HUES6 (cell line): ENCODE measurements around the gene ZNF316.

Source experiments
- H3K27ac ChIP-seq: 2 replicates; pipeline ENCODE4 v1.7.0; 2013; ENCODE audit warnings: low read depth, mild to moderate bottlenecking, low read length, inconsistent platforms
- H3K27me3 ChIP-seq: 2 replicates; pipeline ENCODE4 v1.6.1; 2013; ENCODE audit warnings: low read length; ENCODE audit not compliant: control insufficient read depth, insufficient read depth
- H3K36me3 ChIP-seq: 2 replicates; pipeline ENCODE4 v1.6.1; 2013; ENCODE audit warnings: low read length; ENCODE audit not compliant: control insufficient read depth, insufficient read depth
- H3K4me1 ChIP-seq: 2 replicates; pipeline ENCODE4 v1.6.1; 2013; ENCODE audit warnings: low read length; ENCODE audit not compliant: control insufficient read depth, insufficient read depth
- H3K4me3 ChIP-seq: 2 replicates; pipeline ENCODE4 v1.5.1; 2013; ENCODE audit warnings: low read depth, low read length
- H3K9ac ChIP-seq: one replicate; pipeline ENCODE4 v1.6.1; 2013; ENCODE audit warnings: mild to moderate bottlenecking, low read length
- H3K9me3 ChIP-seq: 2 replicates; pipeline ENCODE4 v1.6.1; 2013; ENCODE audit warnings: low read depth, low read length; ENCODE audit not compliant: control insufficient read depth, insufficient read depth

Gene ZNF316

GRCh38 chr7:6636741-6637543 is at the start of gene ZNF316:
ZNF316 (plus strand) TSS chr7:6637318; CDS start chr7:6642410, 5,092 bp downstream.
- Histone ChIP-seq H3K36me3 (peaks cover 6% of the 10 kb centered on the region; the same call in 1 of the 2 replicates), H3K27me3 (no peaks in the 10 kb centered on the region), H3K9ac (peak within 1 kb of the TSS; percentile 72), H3K9me3 (no peaks in the 10 kb centered on the region), H3K4me1 (peaks cover 6% of the 10 kb centered on the region; the same call in 1 of the 2 replicates), H3K27ac (no peak within 1 kb of the TSS; the same call in 1 of the 2 replicates), H3K4me3 (peak within 1 kb of the TSS; percentile 75)

GRCh38 chr7:6588566-6588965 is 48.6 kb upstream of the ZNF316 start:
- H3K9me3 ChIP-seq = no peaks in the 10 kb centered on the region
- H3K27me3 ChIP-seq = no peaks in the 10 kb centered on the region
- 0 out of 2 replicates have a peak, but pooled peaks cover 7% of the 10 kb centered on the region for H3K4me1 ChIP-seq
- no peak overlapping the region for H3K27ac ChIP-seq
- H3K9ac ChIP-seq = no peak overlapping the region
- no peak overlapping the region for H3K4me3 ChIP-seq
- peaks cover 55% of the 10 kb centered on the region for H3K36me3 ChIP-seq

- no peak overlapping the region for H3K27ac ChIP-seq
- peak overlapping the region; percentile 57 for H3K4me3 ChIP-seq
- no peaks in the 10 kb centered on the region for H3K9me3 ChIP-seq
- 0 out of 2 replicates have a peak, but pooled peaks cover 7% of the 10 kb centered on the region for H3K4me1 ChIP-seq
- H3K9ac ChIP-seq = no peak overlapping the region
- H3K27me3 ChIP-seq = no peaks in the 10 kb centered on the region
- peaks cover 55% of the 10 kb centered on the region for H3K36me3 ChIP-seq
Measured at GRCh38 chr7:6589151-6589828, 47.8 kb upstream of the ZNF316 start.

GRCh38 chr7:6589829-6590644 is 47.1 kb upstream of the ZNF316 start, which contains the start of gene INTS15:
INTS15 (plus strand) TSS chr7:6590021; CDS start chr7:6590284, 263 bp downstream.
- Histone ChIP-seq H3K9ac (peak within 1 kb of the TSS; percentile 85), H3K27me3 (no peaks in the 10 kb centered on the region), H3K9me3 (no peaks in the 10 kb centered on the region), H3K27ac (no peak within 1 kb of the TSS), H3K36me3 (peaks cover 54% of the 10 kb centered on the region), H3K4me1 (0 out of 2 replicates have a peak, but pooled peaks cover 7% of the 10 kb centered on the region), H3K4me3 (peak within 1 kb of the TSS; percentile 89)

- no peaks in the 10 kb centered on the region for H3K9me3 ChIP-seq
- H3K27me3 ChIP-seq = no peaks in the 10 kb centered on the region
- H3K36me3 ChIP-seq = peaks cover 54% of the 10 kb centered on the region
- 0 out of 2 replicates have a peak, but pooled peaks cover 7% of the 10 kb centered on the region for H3K4me1 ChIP-seq
- H3K27ac ChIP-seq = no peak overlapping the region
- peak overlapping the region; percentile 85 for H3K9ac ChIP-seq
- peak overlapping the region; percentile 89 for H3K4me3 ChIP-seq
Measured at GRCh38 chr7:6590645-6591110, 46.4 kb upstream of the ZNF316 start.

- peaks cover 74% of the 10 kb centered on the region for H3K36me3 ChIP-seq
- H3K27ac ChIP-seq = no peak overlapping the region
Measured at GRCh38 chr7:6600093-6600492, 37.0 kb upstream of the ZNF316 start.

GRCh38 chr7:6604458-6604857 is 32.7 kb upstream of the ZNF316 start:
- peaks cover 44% of the 10 kb centered on the region for H3K36me3 ChIP-seq
- no peak overlapping the region for H3K9ac ChIP-seq
- H3K4me3 ChIP-seq = no peak overlapping the region
- H3K9me3 ChIP-seq = no peaks in the 10 kb centered on the region
- no peaks in the 10 kb centered on the region for H3K27me3 ChIP-seq
- no peak overlapping the region for H3K27ac ChIP-seq
- H3K4me1 ChIP-seq = no peaks in the 10 kb centered on the region

More at GRCh38 chr7:6600093-6600492, 37.0 kb upstream of the ZNF316 start:
- no peak overlapping the region for H3K9ac ChIP-seq
- no peaks in the 10 kb centered on the region for H3K27me3 ChIP-seq
- no peaks in the 10 kb centered on the region for H3K4me1 ChIP-seq
- no peaks in the 10 kb centered on the region for H3K9me3 ChIP-seq
- H3K4me3 ChIP-seq = no peak overlapping the region

- no peak overlapping the region for H3K4me3 ChIP-seq
- no peaks in the 10 kb centered on the region for H3K4me1 ChIP-seq
- no peak overlapping the region for H3K9ac ChIP-seq
- no peak overlapping the region for H3K27ac ChIP-seq
- peaks cover 28% of the 10 kb centered on the region for H3K36me3 ChIP-seq
- H3K27me3 ChIP-seq = no peaks in the 10 kb centered on the region
- H3K9me3 ChIP-seq = no peaks in the 10 kb centered on the region
Measured at GRCh38 chr7:6606866-6607583, 30.1 kb upstream of the ZNF316 start.

- Histone ChIP-seq H3K9ac (no peak overlapping the region), H3K4me1 (no peaks in the 10 kb centered on the region), H3K9me3 (no peaks in the 10 kb centered on the region), H3K4me3 (no peak overlapping the region), H3K27me3 (peaks cover 1% of the 10 kb centered on the region; the same call in 1 of the 2 replicates), H3K36me3 (peaks cover 23% of the 10 kb centered on the region), H3K27ac (no peak overlapping the region)
Measured at GRCh38 chr7:6607651-6608051, 29.5 kb upstream of the ZNF316 start.

GRCh38 chr7:6608081-6608480 is 29.0 kb upstream of the ZNF316 start:
- no peak overlapping the region for H3K9ac ChIP-seq
- H3K27ac ChIP-seq = no peak overlapping the region
- H3K9me3 ChIP-seq = no peaks in the 10 kb centered on the region
- no peak overlapping the region for H3K4me3 ChIP-seq
- H3K36me3 ChIP-seq = peaks cover 22% of the 10 kb centered on the region
- H3K4me1 ChIP-seq = no peaks in the 10 kb centered on the region
- H3K27me3 ChIP-seq = peaks cover 4% of the 10 kb centered on the region; the same call in 1 of the 2 replicates
